ENCODE results near the gene RTTN.
"Not testable (repeated sequence)": the region's sequence is repeated elsewhere in the genome, so short reads cannot be mapped to it uniquely, and the experiment has no call there.

The RTTN gene, protein sequence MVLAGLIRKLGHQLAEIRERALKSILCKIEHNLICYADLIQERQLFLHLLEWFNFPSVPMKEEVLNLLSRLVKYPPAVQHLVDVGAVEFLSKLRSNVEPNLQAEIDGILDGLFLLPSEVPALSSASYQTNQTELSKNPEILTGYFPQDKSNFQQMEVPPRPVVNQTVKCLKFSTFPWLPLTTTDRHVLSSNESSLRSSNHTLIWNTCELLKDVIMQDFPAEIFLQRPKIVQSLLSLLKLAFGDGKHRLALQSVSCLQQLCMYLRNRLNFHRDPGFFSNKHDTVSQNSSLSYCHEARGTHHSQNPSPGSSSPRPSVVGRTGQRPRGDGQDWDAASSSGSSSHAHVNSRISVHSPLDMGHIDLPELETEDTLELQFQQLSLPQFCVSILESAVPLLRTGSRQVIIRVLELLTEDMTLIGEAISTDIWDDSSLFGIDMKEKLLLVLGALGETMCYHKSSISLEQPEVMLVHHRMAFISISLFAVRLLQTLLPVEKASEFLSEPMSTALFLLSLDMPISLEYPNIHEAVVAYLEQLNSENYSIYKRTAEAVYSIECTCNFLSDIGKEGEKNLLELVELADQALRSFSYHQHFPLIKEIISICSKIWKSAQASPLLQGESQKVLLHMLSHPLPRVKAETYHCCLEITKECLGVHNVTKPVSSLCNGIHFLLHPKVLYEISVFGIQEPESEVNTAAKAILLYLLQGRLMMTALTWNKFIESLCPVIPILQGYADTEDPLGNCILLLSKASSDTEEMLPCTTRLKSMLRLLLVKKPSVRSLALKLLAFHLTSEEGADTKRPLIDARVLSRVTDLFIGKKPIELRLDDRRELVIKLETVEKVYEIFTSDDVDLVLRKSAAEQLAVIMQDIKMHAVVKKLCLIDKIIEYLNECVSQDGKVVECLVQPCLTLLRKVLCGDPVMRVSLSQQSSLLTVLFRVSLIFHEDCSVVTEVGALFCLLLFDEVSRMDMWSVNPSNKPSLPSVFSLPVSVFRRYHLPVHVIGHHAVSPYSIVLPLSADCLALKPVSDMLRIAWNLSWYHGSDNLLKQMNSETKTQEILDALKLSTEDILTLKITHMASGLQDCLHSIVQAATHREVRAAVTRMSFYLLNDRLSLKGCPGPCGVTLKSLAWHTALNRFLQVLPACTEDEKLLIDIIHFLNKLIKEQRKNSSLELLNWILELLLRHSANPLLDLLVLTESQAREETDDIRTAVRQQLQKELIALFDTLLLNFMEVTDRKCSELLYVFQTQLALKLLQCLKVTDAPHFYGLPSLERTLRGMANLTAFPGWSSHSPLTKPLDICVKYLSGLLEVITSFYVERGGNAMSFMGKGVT (N-terminal part only)

DNA sequence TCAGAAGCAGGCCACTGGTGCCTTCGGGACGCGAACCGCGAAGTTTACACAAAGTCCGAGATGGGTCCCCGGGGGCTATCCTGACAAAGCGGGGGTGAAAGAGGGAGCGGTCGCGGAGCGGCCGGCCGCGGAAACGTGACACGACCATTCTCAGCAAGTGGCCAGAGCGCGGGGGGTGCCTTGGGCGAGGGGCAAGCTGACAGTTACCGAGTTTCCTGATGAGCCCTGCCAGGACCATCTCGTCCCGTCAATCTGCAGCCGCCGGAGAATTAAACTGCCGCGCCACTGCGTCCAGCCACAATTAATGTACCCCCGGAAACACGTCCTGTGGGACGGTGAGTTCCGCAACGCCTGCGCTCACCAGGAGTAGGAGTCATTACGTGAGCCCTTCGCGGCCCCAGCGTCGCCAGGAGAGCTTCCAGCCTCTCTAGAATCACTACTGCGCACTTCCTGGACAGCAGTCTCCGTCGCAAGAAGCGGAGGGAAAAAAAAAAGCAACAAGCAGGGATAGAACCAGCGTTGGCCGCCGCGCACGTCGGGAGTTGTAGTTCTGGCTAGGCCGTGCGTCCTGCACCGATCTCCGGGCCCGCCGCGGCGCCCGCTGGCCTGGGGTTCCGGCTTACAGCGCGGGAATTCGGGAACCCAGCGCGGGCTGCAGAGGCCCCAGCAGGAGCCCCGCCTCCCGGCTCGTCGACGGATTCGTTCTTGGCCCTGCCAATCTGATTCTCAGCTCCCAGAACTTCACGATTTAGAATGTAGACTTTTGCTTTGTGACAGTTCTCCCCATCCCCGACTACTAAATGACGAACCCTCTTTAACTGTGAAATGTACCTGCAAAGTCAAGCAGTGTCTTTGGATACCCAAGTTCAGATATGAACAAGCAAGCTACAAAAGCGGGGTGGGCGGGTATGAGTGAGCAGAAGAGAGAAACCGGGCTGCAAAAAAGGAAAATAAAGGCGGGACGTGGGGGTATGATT, at the start of gene RTTN:
RTTN (minus strand) TSS at position 267 of the 977 bp plus-strand sequence; CDS start at position 238, 29 bp downstream.
- Mint-ChIP-seq H3K4me3 (peak within 1 kb of the TSS; percentile 97), H3K36me3 (peaks cover 10% of the 10 kb centered on the region), H3K27me3 (no peaks in the 10 kb centered on the region), H3K9me3 (no peaks in the 10 kb centered on the region), H3K4me1 (peaks cover 21% of the 10 kb centered on the region), H3K27ac (peak within 1 kb of the TSS; percentile 98)
- ATAC-seq, result peak; percentile 99

DNA sequence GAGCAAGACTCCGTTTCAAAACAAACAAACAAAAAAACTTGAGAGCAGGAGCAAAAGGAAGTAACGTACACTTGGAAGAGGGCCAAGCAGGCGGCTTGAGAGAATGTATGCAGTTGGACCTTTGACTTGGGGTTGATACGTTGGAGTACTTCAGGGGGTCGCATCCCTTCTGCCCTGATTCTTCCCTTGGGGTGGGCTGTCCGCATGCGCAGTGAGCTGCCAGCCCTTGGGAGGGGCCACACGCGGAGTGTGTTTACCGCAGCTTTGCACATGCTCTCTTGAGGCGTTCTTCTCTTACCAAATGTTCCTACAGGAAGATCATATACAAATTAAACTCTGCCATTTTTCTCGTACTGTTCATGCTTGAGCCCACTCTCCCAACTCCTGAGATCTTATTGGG, 45.3 kb upstream of the RTTN start:
- Mint-ChIP-seq H3K9me3 (no peaks in the 10 kb centered on the region), H3K27ac (no peak overlapping the region), H3K4me1 (no peaks in the 10 kb centered on the region), H3K36me3 (no peaks in the 10 kb centered on the region), H3K27me3 (no peaks in the 10 kb centered on the region), H3K4me3 (no peak overlapping the region)
- ATAC-seq, result no peak

DNA sequence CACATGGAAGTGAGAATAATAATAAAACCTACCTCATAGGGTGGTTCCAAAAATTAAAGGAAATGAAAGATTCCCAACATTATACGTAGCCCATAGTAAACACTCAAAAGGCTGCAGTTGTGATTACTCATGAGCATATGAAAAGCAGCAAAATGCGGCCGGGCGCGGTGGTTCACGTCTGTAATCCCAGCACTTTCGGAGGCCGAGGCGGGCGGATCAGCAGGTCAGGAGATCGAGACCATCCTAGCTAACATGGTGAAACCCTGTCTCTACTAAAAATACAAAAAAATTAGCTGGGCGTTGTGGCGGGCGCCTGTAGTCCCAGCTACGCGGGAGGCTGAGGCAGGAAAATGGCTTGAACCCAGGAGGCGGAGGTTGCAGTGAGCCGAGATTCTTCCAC, 44.4 kb upstream of the RTTN start:
- not testable (repeated sequence) for H3K4me3 Mint-ChIP-seq, H3K27ac Mint-ChIP-seq, H3K4me1 Mint-ChIP-seq, ATAC-seq, H3K27me3 Mint-ChIP-seq, H3K36me3 Mint-ChIP-seq, H3K9me3 Mint-ChIP-seq

DNA sequence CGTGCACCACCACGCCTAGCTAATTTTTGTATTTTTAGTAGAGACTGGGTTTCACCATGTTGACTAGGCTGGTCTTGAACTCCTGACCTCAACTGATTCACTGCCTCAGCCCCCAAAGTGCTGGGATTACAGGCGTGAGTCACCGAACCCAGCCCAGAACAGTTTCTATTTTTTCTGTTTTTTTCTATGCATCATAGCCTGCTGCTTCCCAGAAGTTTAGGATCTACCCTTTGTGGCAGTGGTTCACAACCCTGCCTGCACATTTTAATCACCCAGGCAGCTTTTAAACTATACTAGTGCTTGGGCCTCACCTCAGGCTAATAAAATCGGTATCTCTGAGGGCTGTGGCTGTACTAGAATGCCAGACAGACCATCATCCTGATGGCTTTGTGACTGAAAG, 43.6 kb upstream of the RTTN start:
- Mint-ChIP-seq H3K4me3 (no peak overlapping the region), H3K36me3 (no peaks in the 10 kb centered on the region), H3K4me1 (no peaks in the 10 kb centered on the region), H3K27ac (no peak overlapping the region), H3K9me3 (no peaks in the 10 kb centered on the region), H3K27me3 (no peaks in the 10 kb centered on the region)
- ATAC-seq, result no peak

DNA sequence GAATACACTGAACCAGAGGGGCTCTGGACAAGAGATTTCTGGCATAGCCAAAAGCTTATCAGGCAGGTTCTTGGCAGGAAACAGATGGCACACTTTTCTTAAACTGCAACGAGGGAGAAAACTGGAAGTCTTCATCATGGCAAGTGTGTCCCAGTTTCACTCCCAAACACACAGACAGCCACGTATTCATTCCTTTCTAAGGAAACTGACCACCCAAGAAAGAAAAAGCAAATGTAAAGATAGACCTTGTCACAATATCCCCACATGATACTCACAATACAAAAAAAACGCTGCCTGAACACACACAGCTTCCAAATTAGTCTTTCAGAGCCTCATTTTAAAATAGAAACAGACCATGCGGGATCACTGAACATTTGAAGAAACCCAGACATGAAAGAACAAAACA, 40.6 kb upstream of the RTTN start:
- Mint-ChIP-seq H3K4me1 (no peaks in the 10 kb centered on the region), H3K27me3 (no peaks in the 10 kb centered on the region), H3K36me3 (no peaks in the 10 kb centered on the region), H3K4me3 (no peak overlapping the region), H3K9me3 (no peaks in the 10 kb centered on the region), H3K27ac (no peak overlapping the region)
- no peak for ATAC-seq

DNA sequence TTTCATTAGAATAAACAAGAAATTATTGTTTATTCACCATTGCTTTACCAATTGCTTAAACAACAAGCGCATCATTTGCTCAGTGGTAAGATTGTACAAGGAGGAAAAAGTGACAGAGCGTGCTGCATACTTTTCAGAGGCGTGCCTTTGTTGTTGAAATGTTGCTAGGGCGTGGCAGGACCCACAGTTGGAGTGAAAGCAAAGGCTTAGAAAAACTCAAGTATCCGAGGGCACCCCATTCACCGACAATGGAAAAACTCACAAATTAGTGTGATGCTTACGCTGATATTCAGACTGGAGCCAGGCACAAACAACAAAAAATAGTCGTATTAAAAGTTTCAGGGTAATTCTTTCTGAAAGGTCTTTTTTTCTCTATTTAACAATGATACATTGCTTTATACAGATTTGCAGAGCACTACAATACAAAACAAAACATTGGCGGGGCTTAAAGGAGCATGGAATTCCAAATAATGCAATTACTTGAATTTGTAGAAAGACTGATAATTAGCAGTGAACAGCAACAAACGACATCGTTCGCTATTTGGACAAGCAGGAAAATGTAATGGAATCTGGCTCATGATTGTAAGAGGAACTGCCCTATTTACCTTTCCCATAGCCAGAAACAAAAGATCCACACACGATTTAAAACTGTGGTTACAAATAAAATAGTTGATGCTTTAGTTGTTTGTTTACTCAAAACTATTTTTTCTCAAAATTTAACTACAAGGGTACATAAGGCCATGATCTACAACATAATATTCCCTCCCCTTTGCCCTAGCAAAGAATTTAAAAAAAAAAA, 37.8 kb upstream of the RTTN start:
- no peaks in the 10 kb centered on the region for H3K4me1 Mint-ChIP-seq
- no peaks in the 10 kb centered on the region for H3K36me3 Mint-ChIP-seq
- ATAC-seq, result no peak
- no peaks in the 10 kb centered on the region for H3K9me3 Mint-ChIP-seq
- peaks cover 16% of the 10 kb centered on the region for H3K27me3 Mint-ChIP-seq
- no peak overlapping the region for H3K4me3 Mint-ChIP-seq
- no peak overlapping the region for H3K27ac Mint-ChIP-seq

DNA sequence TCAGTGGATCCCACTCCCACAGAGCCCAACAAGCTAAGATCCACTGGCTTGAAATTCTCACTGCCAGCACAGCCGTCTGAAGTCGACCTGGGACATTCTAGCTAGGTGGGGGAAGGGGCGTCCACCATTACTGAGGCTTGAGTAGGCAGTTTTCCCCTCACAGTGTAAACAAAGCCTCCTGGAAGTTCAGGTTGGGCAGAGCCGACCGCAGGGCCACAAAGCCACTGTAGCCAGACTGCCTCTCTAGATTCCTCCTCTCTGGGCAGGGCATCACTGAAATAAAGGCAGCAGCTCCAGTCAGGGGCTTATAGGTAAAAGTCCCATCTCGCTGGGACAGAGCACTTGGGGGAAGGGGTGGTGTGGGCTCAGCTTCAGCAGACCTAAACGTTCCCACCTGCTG, 31.4 kb upstream of the RTTN start:
- not testable (repeated sequence) for ATAC-seq, H3K4me3 Mint-ChIP-seq, H3K4me1 Mint-ChIP-seq, H3K36me3 Mint-ChIP-seq, H3K9me3 Mint-ChIP-seq, H3K27ac Mint-ChIP-seq
- peaks cover 43% of the 10 kb centered on the region for H3K27me3 Mint-ChIP-seq

DNA sequence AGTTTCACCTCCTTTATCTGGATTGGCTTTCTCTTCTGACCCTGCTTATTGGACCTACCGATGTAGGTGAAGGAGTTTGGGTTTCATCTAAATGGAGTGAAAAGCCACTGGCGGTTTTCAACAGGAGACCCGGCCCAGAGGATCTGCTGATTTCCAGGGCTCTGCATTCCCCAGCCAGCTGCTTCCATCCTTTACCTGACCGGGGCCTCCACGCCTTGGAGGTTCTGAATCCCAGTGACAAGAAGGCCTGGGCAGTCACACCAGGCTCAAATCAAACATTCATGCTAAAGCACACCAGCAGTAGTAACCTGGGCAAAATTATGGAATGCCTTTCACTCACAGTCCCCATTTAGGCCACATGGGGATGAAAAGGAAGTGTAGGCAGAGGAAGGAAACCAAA, 30.0 kb upstream of the RTTN start:
- no peaks in the 10 kb centered on the region for H3K36me3 Mint-ChIP-seq
- no peaks in the 10 kb centered on the region for H3K4me1 Mint-ChIP-seq
- no peak for ATAC-seq
- H3K4me3 Mint-ChIP-seq, result no peak overlapping the region
- H3K9me3 Mint-ChIP-seq, result no peaks in the 10 kb centered on the region
- peaks cover 40% of the 10 kb centered on the region for H3K27me3 Mint-ChIP-seq
- H3K27ac Mint-ChIP-seq, result no peak overlapping the region

DNA sequence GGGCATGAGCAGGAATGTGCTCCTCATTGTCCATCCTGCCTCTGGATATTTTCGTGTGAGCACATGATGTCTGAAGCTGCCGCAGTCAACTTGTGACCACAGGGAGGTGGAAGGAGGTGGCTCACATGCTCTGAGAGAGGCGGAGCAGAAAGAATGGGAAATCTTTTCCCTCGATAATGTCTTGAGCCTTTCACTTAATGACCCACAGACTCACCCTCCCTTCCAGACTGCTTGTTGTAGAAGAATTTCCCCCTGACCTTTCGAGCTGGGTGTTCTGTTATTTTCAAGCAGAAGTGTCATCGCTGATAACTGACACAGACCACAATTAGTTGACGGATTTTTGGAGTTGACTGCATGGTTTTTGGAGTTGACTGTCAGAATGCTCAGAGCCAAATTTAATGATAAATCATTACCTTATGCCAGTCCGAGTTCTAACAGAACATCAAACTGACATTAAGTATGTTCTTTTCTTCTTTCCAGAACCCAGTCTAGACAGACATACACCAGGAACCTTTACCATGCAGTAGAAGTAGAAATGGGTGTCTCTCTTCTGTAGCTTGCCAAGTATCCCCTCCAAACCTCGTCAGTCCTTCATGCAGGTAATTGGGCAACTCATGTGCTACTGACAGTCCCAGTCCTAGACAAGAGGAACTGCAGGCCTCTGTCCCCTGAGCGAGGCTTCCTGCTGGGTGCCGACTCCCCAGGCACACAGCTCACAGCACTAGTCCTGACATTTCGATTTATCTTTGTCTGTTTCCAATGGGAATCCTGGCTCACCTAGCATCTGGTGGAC, 29.4 kb upstream of the RTTN start:
- H3K9me3 Mint-ChIP-seq, result no peaks in the 10 kb centered on the region
- H3K4me1 Mint-ChIP-seq, result no peaks in the 10 kb centered on the region
- H3K4me3 Mint-ChIP-seq, result no peak overlapping the region
- H3K27ac Mint-ChIP-seq, result no peak overlapping the region
- H3K27me3 Mint-ChIP-seq, result peaks cover 34% of the 10 kb centered on the region
- H3K36me3 Mint-ChIP-seq, result no peaks in the 10 kb centered on the region
- ATAC-seq, result peak; percentile 51

DNA sequence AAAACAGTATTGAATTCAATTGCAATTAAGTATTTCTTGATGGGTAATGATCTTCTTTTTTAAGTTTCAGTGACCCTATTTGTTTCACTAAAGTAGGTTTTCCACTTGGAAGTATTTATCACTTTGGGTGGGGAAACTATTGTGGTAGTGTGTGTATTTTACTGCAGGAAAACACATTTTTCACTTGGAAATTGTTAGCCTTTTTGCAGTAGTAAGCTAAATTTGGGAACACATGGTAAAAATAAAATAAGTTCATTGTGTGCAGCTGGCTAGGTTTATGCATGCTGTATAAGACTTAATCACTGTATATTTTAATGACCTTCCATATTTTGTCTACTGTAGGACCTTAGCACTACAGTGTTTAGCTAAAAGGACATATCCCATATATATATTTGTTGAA, 28.5 kb upstream of the RTTN start:
- Mint-ChIP-seq H3K4me3 (no peak overlapping the region), H3K27me3 (peaks cover 27% of the 10 kb centered on the region), H3K27ac (no peak overlapping the region), H3K36me3 (no peaks in the 10 kb centered on the region), H3K9me3 (no peaks in the 10 kb centered on the region), H3K4me1 (no peaks in the 10 kb centered on the region)
- no peak for ATAC-seq

DNA sequence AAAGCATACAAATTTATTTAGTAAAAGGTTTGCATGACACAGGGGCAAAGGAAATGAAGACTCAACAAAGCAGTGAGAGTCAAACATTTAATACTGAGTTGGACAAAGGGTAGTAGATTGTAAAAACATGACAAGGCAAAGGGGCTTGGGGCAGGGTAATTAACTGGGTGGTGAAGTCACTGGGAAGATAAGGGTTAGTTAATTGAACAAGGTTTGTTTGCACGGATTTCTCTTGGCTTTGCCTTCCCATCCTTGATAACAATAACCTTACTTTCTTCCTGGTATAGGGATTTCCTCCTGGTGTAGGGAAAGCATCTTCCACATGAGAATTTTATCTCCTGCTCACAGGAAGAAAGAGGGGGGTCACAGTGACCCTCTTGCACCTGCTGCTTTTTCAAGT, 26.8 kb upstream of the RTTN start:
- Mint-ChIP-seq H3K4me1 (no peaks in the 10 kb centered on the region), H3K27ac (no peak overlapping the region), H3K36me3 (no peaks in the 10 kb centered on the region), H3K4me3 (no peak overlapping the region), H3K27me3 (peaks cover 16% of the 10 kb centered on the region), H3K9me3 (peaks cover 4% of the 10 kb centered on the region)
- no peak for ATAC-seq

DNA sequence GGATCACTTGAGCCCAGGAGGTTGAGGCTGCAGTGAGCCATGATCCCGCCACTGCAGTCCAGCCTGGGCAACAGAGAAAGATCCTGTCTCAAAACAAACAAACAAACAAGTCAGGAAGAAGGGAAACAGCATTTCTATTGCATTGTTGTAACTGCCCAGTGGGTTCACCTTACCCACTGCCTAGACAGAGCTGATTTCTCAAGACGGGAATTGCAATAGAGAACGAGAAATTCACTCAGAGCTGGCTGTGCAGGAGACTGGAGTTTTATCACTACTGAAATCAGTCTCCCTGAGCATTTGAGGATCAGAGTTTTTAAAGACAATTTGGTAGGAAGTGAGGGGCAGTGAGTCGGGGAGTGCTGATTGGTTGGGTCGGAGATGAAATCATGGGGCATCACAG, 24.2 kb upstream of the RTTN start:
- Mint-ChIP-seq H3K36me3 (no peaks in the 10 kb centered on the region), H3K4me3 (no peak overlapping the region), H3K27me3 (peaks cover 1% of the 10 kb centered on the region), H3K27ac (no peak overlapping the region), H3K4me1 (no peaks in the 10 kb centered on the region), H3K9me3 (peaks cover 7% of the 10 kb centered on the region)
- no peak for ATAC-seq

DNA sequence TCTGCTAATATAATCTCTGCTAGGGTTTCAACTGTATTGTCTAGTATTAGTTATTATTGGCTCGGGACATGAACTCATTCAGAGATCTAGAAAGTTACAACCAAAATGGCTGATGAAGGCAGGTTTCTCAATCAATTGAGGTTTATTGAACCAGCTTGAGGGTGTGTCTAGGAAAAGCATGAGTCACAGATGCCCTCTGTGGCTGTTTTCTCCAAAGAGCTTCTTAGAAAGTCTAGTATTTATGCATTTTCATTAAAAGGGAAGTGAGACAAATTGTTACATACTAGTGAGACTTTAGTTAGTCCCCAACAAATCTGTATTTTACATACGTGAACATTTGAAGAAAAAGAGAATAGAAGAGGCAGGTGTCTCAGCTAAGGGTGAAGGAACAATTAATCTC, 23.0 kb upstream of the RTTN start:
- no peak for ATAC-seq
- H3K4me1 Mint-ChIP-seq, result no peaks in the 10 kb centered on the region

More for the DNA sequence above, 23.0 kb upstream of the RTTN start:
- Mint-ChIP-seq H3K4me3 (no peak overlapping the region), H3K36me3 (no peaks in the 10 kb centered on the region), H3K27me3 (peaks cover 12% of the 10 kb centered on the region), H3K27ac (no peak overlapping the region), H3K9me3 (peaks cover 7% of the 10 kb centered on the region)
